VCaP (cell line): ENCODE results near the gene MAP4K4.
A peak's percentile ranks its signal among the peaks of the same experiment; 100 is the strongest.

ENCODE experiments used
- H3K27ac ChIP-seq: fragments of 450-650 bp; 2 replicates; pipeline ENCODE4 v1.5.1; 2017
- TF ChIP-seq, protein P1 (sequence below): fragments of 450-650 bp; conservative IDR thresholded peaks from 2 replicates; pipeline ENCODE4 v1.5.1; 2017; ENCODE audit warnings: mild to moderate bottlenecking, moderate library complexity

The MAP4K4 gene

GRCh38 chr2:101692766-101693165, 4.7 kb upstream of the MAP4K4 start:
- TF ChIP-seq, protein P1, sequence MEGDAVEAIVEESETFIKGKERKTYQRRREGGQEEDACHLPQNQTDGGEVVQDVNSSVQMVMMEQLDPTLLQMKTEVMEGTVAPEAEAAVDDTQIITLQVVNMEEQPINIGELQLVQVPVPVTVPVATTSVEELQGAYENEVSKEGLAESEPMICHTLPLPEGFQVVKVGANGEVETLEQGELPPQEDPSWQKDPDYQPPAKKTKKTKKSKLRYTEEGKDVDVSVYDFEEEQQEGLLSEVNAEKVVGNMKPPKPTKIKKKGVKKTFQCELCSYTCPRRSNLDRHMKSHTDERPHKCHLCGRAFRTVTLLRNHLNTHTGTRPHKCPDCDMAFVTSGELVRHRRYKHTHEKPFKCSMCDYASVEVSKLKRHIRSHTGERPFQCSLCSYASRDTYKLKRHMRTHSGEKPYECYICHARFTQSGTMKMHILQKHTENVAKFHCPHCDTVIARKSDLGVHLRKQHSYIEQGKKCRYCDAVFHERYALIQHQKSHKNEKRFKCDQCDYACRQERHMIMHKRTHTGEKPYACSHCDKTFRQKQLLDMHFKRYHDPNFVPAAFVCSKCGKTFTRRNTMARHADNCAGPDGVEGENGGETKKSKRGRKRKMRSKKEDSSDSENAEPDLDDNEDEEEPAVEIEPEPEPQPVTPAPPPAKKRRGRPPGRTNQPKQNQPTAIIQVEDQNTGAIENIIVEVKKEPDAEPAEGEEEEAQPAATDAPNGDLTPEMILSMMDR = no peak
- H3K27ac ChIP-seq = no peak overlapping the region

DNA sequence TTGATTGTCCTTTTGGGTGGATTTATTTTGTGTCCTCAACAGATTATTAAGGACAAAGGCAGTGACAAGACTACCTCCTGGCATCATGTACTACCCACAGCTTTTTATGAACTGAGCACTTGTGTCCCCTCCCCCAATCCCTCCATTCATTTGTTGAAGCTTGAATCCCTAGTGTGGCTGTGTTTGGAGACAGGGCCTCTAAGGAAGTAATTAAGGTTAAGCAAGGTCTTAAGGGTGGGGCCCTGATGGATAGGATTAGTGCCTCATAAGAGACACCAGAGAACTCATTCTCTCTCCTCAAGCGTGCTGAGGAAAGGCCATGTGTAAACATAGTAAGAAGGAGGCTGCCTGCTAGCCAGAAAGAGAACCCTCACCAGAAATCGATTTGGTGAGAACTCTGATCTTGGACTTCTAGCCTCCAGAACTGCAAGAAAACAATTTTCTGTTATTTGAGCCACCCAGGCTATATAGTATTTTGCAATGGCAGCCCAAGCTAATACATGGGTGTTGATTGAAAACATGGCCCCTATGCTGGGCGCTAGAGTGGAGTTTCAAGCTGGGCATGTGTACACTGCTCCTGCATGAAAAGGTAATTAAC, 3.4 kb upstream of the MAP4K4 start:
- H3K27ac ChIP-seq = no peak overlapping the region
- TF ChIP-seq, protein P1 = no peak

DNA sequence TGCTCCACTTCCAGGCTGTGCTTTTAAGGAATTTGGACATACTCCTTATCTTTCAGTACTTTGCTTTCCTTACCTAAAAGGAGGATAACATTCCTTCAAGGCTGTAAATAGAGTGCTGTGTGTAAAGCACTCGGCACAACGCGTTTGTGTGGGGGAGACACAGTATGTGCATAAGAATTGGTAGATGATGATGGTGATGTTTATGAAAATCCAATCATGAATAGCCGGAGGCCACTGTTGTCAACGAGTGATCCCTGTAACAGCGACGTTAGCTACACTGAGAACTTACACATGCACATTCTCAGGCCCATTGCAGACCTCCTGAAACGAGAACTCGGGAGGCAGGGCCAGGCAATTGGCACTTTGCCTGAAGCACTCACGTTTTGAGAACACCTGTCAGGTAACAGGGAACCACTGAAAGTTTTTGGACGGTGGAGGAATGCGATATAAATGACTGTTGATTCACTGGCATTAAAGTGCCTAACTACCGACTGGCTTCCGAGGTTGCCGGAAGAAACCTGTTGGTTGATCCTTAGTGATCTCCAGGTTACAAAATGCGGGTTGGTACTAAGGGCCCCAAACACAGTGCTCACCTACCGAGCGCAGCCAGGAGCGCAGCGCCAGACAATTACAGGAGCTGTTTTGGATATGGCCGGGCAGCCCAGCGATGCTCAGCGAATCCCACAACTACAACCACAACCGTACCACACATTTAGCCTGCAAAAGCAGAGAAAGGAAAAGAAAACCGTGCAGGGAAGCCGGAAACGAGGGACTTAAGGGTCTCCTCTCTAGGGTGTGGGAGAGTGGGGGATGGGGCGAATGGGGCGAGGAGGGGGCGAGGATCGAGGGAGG, 1.0 kb upstream of the MAP4K4 start:
- peak overlapping the region; percentile 97 for H3K27ac ChIP-seq
- TF ChIP-seq, protein P1 = no peak

GRCh38 chr2:101698014-101698843, 722 bp downstream of the MAP4K4 start:
- H3K27ac ChIP-seq = peak overlapping the region; percentile 97
- TF ChIP-seq, protein P1 = 0 out of 2 replicates have a peak, but pooled peaks have one; percentile 11

DNA sequence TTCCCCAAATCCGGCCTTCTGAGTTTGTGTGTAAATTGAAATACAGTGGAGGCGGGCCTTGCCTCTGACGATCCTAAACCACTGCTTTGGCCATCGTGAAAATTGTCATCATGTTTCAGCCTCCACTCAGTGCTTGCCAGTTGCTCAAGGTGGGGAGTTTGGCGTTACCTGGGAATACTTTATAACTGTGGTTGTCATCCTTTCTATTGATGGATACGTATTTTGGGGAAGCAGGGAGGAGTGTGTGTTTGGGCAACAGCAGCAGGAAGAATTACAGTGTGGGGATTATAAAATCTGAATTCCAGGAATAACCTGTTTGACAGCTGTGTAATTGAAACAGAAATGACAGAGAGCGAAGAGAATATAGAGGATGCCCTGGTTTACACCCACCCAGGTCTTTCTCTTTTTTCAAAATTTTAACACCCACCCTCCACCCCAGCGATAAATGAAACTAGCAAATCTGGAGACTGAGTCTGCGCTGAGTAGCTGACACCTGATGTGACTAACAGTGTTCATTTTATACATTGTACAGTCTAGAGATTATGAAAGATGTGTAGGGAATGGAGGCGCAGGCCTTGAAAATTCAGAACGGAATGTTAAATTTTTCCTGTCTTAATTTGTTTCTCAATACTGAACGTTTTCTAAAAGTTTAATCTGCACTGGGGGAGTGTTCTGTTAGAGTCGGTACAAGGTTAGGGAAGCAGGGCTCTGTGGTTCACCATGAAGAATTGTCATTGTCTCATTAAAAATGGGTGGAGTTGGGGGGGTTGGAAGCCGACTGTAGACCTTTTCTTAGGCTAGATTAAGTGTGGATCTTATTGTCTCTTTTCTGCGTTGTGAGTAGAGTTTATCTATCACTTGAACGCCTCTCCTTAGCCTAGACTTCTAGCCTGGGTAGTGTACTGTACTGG, 1.6 kb downstream of the MAP4K4 start:
- H3K27ac ChIP-seq = peak overlapping the region; percentile 97
- TF ChIP-seq, protein P1 = no peak

DNA sequence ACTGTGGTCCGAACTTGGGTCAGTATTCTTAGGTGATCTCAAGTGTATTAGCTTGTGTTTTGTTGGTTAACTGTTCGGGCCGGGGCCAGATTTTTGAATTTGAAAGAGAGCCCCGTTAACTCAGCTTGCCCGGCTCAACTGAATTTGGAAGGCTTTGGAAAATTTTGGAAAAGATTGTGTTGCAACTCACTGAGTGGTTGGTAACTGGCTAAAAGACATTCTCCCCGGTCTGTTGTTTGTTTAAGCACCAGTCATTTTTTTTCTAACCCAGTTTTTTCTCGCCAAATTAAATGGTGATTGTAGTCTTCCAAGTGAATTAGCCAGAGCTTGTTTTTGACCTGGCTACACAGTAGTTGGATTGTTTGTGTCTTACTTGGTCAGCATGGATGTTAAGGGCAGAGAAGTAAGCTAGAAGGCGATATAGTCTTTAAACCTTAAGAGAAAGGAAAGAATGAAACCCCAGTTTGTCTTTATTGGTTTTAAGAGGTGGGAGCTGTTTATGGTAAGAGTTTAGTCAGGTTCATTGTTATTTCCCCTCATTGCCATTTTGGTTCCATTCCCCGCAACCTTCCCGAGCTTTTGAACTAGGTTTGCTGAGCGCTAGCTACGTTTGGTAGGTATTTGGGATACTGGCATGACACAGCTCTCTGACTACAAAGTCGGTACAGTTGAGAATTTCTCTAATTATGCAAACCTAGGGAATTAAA, 2.4 kb downstream of the MAP4K4 start:
- TF ChIP-seq, protein P1 = no peak
- H3K27ac ChIP-seq = peak overlapping the region; percentile 97
